Measurements from ENCODE around the gene TDRKH.

DNA sequence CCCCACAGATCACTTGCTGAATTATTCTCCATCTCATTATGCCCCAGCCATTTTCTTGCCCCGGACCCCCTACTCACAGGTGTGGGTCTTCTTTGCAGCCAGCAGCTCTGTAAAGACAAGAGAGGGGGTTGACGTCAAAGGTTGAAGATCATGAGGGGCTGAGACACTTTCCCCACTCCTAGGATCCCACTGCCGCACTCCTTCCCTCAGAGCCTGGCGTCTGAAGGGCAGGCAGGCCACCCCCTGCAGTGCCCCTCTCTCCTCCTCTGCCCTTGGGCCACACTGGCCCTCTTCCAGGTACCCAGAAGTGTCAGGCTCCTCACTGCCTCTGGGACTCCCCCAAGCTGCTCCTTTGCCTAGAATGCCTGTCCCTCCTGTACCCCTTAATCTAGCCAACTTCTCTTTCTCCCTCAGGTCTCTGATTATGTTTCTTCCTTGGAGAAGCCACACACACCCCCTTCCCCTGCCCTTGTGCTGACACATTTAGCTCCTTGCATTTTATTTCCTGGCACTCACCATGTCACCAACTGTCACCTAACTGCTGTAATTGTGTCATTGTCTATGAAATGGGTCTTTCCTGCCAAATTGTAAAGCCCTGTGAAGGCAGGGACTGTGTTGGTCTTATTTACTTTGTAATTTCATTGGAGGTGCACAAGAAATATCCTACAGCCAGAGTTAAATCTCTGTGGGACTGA, 39.2 kb upstream of the TDRKH start:
- no peak for TF ChIP-seq POLR2A (IDR thresholded peaks at IDR 0.05)
- TF ChIP-seq, protein P1, sequence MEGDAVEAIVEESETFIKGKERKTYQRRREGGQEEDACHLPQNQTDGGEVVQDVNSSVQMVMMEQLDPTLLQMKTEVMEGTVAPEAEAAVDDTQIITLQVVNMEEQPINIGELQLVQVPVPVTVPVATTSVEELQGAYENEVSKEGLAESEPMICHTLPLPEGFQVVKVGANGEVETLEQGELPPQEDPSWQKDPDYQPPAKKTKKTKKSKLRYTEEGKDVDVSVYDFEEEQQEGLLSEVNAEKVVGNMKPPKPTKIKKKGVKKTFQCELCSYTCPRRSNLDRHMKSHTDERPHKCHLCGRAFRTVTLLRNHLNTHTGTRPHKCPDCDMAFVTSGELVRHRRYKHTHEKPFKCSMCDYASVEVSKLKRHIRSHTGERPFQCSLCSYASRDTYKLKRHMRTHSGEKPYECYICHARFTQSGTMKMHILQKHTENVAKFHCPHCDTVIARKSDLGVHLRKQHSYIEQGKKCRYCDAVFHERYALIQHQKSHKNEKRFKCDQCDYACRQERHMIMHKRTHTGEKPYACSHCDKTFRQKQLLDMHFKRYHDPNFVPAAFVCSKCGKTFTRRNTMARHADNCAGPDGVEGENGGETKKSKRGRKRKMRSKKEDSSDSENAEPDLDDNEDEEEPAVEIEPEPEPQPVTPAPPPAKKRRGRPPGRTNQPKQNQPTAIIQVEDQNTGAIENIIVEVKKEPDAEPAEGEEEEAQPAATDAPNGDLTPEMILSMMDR (IDR thresholded peaks at IDR 0.05), result no peak

Data from esophagus squamous epithelium (tissue), 4 donors.